Loucy (cell line): ENCODE results near the gene MYO1D.

ENCODE experiments used
- H2AFZ ChIP-seq: fragments of 200-600 bp; sonication (generic); 2 replicates; pipeline ENCODE4 v1.6.0; 2016; ENCODE audit warnings: antibody characterized with exemption, mild to moderate bottlenecking, low read length, moderate library complexity
- H3F3A ChIP-seq: fragments of 200-600 bp; 2 replicates; pipeline ENCODE4 v1.6.0; 2016; ENCODE audit warnings: antibody characterized with exemption, low read depth, mild to moderate bottlenecking
- H3K27me3 ChIP-seq: fragments of 200-600 bp; sonication (generic); 2 replicates; pipeline ENCODE4 v1.6.1; 2014; ENCODE audit warnings: low read length, mild to moderate bottlenecking; ENCODE audit not compliant: insufficient read depth, poor library complexity, severe bottlenecking
- H3K36me3 ChIP-seq: fragments of 200-600 bp; sonication (generic); 2 replicates; pipeline ENCODE4 v1.6.1; 2016; ENCODE audit warnings: low read length; ENCODE audit not compliant: insufficient read depth
- H3K4me1 ChIP-seq: fragments of 200-600 bp; sonication (generic); 2 replicates; pipeline ENCODE4 v1.5.1; 2014; ENCODE audit warnings: low read length, mild to moderate bottlenecking; ENCODE audit not compliant: insufficient read depth, poor library complexity, severe bottlenecking
- H3K4me2 ChIP-seq: fragments of 200-600 bp; sonication (generic); 2 replicates; pipeline ENCODE4 v1.6.0; 2014; ENCODE audit warnings: antibody characterized with exemption, low read length, low read depth, mild to moderate bottlenecking; ENCODE audit not compliant: poor library complexity, severe bottlenecking
- H3K4me3 ChIP-seq: fragments of 200-600 bp; sonication (generic); 2 replicates; pipeline ENCODE4 v1.5.1; 2014; ENCODE audit warnings: low read length, mild to moderate bottlenecking, mixed read lengths; ENCODE audit not compliant: poor library complexity, severe bottlenecking
- H3K79me2 ChIP-seq: fragments of 200-600 bp; sonication (generic); 2 replicates; pipeline ENCODE4 v1.6.1; 2014; ENCODE audit warnings: low read length; ENCODE audit not compliant: insufficient read depth
- H3K9ac ChIP-seq: fragments of 200-600 bp; sonication (generic); 2 replicates; pipeline ENCODE4 v1.6.0; 2014; ENCODE audit warnings: mild to moderate bottlenecking, low read depth, low read length, moderate library complexity; ENCODE audit not compliant: poor library complexity, severe bottlenecking
- H3K9me2 ChIP-seq: fragments of 200-600 bp; sonication (generic); replicated peaks from 2 replicates; pipeline ENCODE4 v1.6.1; 2016; ENCODE audit warnings: low read depth, low read length, mixed read lengths
- H3K9me3 ChIP-seq: fragments of 200-600 bp; sonication (generic); 2 replicates; pipeline ENCODE4 v1.6.1; 2014; ENCODE audit warnings: mild to moderate bottlenecking, antibody characterized with exemption, low read length, low read depth; ENCODE audit not compliant: insufficient read depth
- H4K20me1 ChIP-seq: fragments of 200-600 bp; sonication (generic); 2 replicates; pipeline ENCODE4 v1.6.0; 2014; ENCODE audit warnings: antibody characterized with exemption, low read length, mild to moderate bottlenecking; ENCODE audit not compliant: insufficient read depth, poor library complexity, severe bottlenecking
- CTCF ChIP-seq: fragments of 200-600 bp; sonication (generic); conservative IDR thresholded peaks from 2 replicates; pipeline ENCODE4 v1.5.1; 2014; ENCODE audit warnings: mild to moderate bottlenecking, antibody characterized with exemption, low read length
- EZH2phosphoT487 ChIP-seq: fragments of 200-600 bp; IDR thresholded peaks from 2 replicates; pipeline ENCODE4 v1.6.1; 2018; ENCODE audit warnings: antibody characterized with exemption, mild to moderate bottlenecking, moderate library complexity, borderline replicate concordance

Gene MYO1D

GRCh38 chr17:32656886-32657285, 220.0 kb downstream of the MYO1D start:
- Histone ChIP-seq H3K9me2 (no peaks in the 10 kb centered on the region), H4K20me1 (no peaks in the 10 kb centered on the region), H3K79me2 (no peaks in the 10 kb centered on the region), H2AFZ (no peak overlapping the region), H3K36me3 (no peaks in the 10 kb centered on the region), H3K4me3 (no peak overlapping the region), H3K9me3 (no peaks in the 10 kb centered on the region), H3K4me1 (no peaks in the 10 kb centered on the region), H3F3A (no peaks in the 10 kb centered on the region), H3K9ac (no peak overlapping the region), H3K4me2 (no peak overlapping the region), H3K27me3 (no peaks in the 10 kb centered on the region)
- no peak for TF ChIP-seq EZH2phosphoT487
- TF ChIP-seq CTCF, result no peak

DNA sequence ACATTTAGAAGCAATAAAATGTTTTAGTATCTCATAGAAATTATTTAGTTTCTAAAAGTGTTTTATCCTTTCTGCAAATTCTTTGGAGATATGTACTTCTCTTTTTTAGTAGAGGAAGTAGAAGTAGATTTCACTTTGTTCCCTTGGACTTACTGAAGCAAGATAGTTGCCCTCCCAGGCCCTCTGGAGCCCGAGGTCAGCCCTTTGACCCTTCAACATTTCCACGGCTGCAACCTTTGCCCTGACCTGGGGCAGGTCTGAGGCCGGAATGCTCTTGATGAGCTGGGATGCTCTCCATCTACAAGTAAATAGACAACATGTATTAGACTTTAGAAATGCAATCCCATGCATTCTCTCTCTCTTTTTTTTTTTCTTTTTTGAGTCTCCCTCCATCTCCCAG, 222.6 kb downstream of the MYO1D start:
- H3K79me2 ChIP-seq, result no peaks in the 10 kb centered on the region
- no peaks in the 10 kb centered on the region for H3K9me2 ChIP-seq
- H3K36me3 ChIP-seq, result no peaks in the 10 kb centered on the region
- 0 out of 2 replicates have a peak, but pooled peaks cover 3% of the 10 kb centered on the region for H3K9me3 ChIP-seq
- H3K4me1 ChIP-seq, result no peaks in the 10 kb centered on the region
- H3K27me3 ChIP-seq, result no peaks in the 10 kb centered on the region
- H2AFZ ChIP-seq, result no peak overlapping the region
- H3K4me2 ChIP-seq, result no peak overlapping the region
- no peak for TF ChIP-seq CTCF
- TF ChIP-seq EZH2phosphoT487, result no peak
- H3K9ac ChIP-seq, result no peak overlapping the region
- no peaks in the 10 kb centered on the region for H3F3A ChIP-seq
- H3K4me3 ChIP-seq, result no peak overlapping the region
- H4K20me1 ChIP-seq, result no peaks in the 10 kb centered on the region

DNA sequence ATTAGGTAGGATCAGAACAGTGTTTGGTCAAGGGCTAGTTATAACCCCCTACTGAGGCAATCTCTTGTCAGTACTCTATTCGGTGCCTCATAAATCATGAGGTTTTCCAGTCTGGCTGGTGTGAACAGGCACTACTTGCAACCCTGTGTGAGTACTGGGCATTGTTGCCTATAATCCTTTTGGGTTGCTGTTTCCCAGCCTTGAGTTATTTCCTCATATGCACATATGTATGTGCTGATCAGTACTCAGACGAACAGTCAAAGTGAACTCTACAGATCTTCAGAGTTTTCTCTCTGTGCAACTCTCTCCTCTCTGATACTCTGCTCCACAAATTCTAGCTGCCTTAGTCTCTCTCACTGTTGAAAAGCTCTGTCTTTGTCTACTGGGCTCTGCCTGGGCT, 225.8 kb downstream of the MYO1D start:
- H3K36me3 ChIP-seq, result no peaks in the 10 kb centered on the region
- H3K4me3 ChIP-seq, result no peak overlapping the region
- no peak overlapping the region for H2AFZ ChIP-seq
- H3K4me2 ChIP-seq, result no peak overlapping the region
- no peak overlapping the region for H3K9ac ChIP-seq
- H3K9me3 ChIP-seq, result 0 out of 2 replicates have a peak, but pooled peaks cover 3% of the 10 kb centered on the region
- no peaks in the 10 kb centered on the region for H3F3A ChIP-seq
- H3K4me1 ChIP-seq, result no peaks in the 10 kb centered on the region
- H3K27me3 ChIP-seq, result no peaks in the 10 kb centered on the region
- no peak for TF ChIP-seq CTCF
- no peak for TF ChIP-seq EZH2phosphoT487
- H4K20me1 ChIP-seq, result no peaks in the 10 kb centered on the region
- no peaks in the 10 kb centered on the region for H3K79me2 ChIP-seq
- no peaks in the 10 kb centered on the region for H3K9me2 ChIP-seq
